ENCODE results near the gene UNC5C. TPM values are rescaled to one million over a fixed set of nuclear protein-coding genes. Genes with fewer than 3 reads are reported as not detected.

The UNC5C gene
- polyA plus RNA-seq, 1 donor (not counting 4 experiments of a cell fraction or from before 2014, with no cell fraction given) = not detected

- no peak for FAIRE-seq
- H3K4me3 ChIP-seq (ENCODE audit: control insufficient read depth in 2 of 3, extremely low read depth in 1 of 3, insufficient read depth in 2 of 3, low read depth in 1 of 3, low read length in 3 of 3) = no peak overlapping the region
- no peaks in the 10 kb centered on the region for H3K27me3 ChIP-seq (ENCODE audit: control insufficient read depth, extremely low read depth, insufficient read depth, low read length)
- no peak for TF ChIP-seq CTCF (optimal IDR thresholded peaks at IDR 0.05 in 1 of 3, IDR thresholded peaks at IDR 0.05 in 1 of 3, conservative IDR thresholded peaks at IDR 0.05 in 1 of 3; ENCODE audit: extremely low read depth in 1 of 3, insufficient read depth in 2 of 3, low read length in 3 of 3)
- TF ChIP-seq EZH2 (IDR thresholded peaks at IDR 0.05; ENCODE audit: low read length) = no peak
- no peaks in the 10 kb centered on the region for H3K9me1 ChIP-seq (ENCODE audit: control insufficient read depth, extremely low read depth, insufficient read depth, low read length)
- H2AFZ ChIP-seq (ENCODE audit: control insufficient read depth, low read length) = no peak overlapping the region
- H3K79me2 ChIP-seq (ENCODE audit: control insufficient read depth, insufficient read depth, low read length) = no peaks in the 10 kb centered on the region
- H4K20me1 ChIP-seq (ENCODE audit: control insufficient read depth, extremely low read depth, insufficient read depth, low read length) = no peaks in the 10 kb centered on the region
- no peaks in the 10 kb centered on the region for H3K4me1 ChIP-seq (ENCODE audit: control insufficient read depth, extremely low read depth, insufficient read depth, low read length)
- no peak overlapping the region for H3K4me2 ChIP-seq (ENCODE audit: control insufficient read depth, extremely low read depth, insufficient read depth, low read depth, low read length)
- DNase-seq (ENCODE audit: low read depth, low spot score) = no peak
- dilution Hi-C loops (cut with MboI; ENCODE audit: extremely low pct_ligation_motif_present, low sequenced_read_pairs) = no loop called here
- no peak overlapping the region for H3K9ac ChIP-seq (ENCODE audit: control insufficient read depth, extremely low read depth, insufficient read depth, low read length)
- no peaks in the 10 kb centered on the region for H3K9me3 ChIP-seq (ENCODE audit: control insufficient read depth, low read depth, low read length)
- no peaks in the 10 kb centered on the region for H3K36me3 ChIP-seq (ENCODE audit: control insufficient read depth in 2 of 2, extremely low read depth in 1 of 2, insufficient read depth in 2 of 2, low read length in 2 of 2)
- no peak overlapping the region for H3K27ac ChIP-seq (ENCODE audit: control insufficient read depth, insufficient read depth, low read length)
Observed at GRCh38 chr4:95156452-95156765, 392.4 kb downstream of the UNC5C start.

GRCh38 chr4:95155759-95156451 is 392.9 kb downstream of the UNC5C start:
- H4K20me1 ChIP-seq (ENCODE audit: control insufficient read depth, extremely low read depth, insufficient read depth, low read length) = no peaks in the 10 kb centered on the region
- H3K4me3 ChIP-seq (ENCODE audit: control insufficient read depth in 2 of 3, extremely low read depth in 1 of 3, insufficient read depth in 2 of 3, low read depth in 1 of 3, low read length in 3 of 3) = no peak overlapping the region
- no peaks in the 10 kb centered on the region for H3K4me1 ChIP-seq (ENCODE audit: control insufficient read depth, extremely low read depth, insufficient read depth, low read length)
- H2AFZ ChIP-seq (ENCODE audit: control insufficient read depth, low read length) = no peak overlapping the region
- no peak for FAIRE-seq
- peak in 2 of 3 experiments; percentile 51 to 52 for TF ChIP-seq CTCF (optimal IDR thresholded peaks at IDR 0.05 in 1 of 3, IDR thresholded peaks at IDR 0.05 in 1 of 3, conservative IDR thresholded peaks at IDR 0.05 in 1 of 3; ENCODE audit: extremely low read depth in 1 of 3, insufficient read depth in 2 of 3, low read length in 3 of 3)
- no peak for TF ChIP-seq EZH2 (IDR thresholded peaks at IDR 0.05; ENCODE audit: low read length)
- H3K79me2 ChIP-seq (ENCODE audit: control insufficient read depth, insufficient read depth, low read length) = no peaks in the 10 kb centered on the region
- H3K9me1 ChIP-seq (ENCODE audit: control insufficient read depth, extremely low read depth, insufficient read depth, low read length) = no peaks in the 10 kb centered on the region
- H3K9me3 ChIP-seq (ENCODE audit: control insufficient read depth, low read depth, low read length) = no peaks in the 10 kb centered on the region
- DNase-seq (ENCODE audit: low read depth, low spot score) = no peak
- H3K36me3 ChIP-seq (ENCODE audit: control insufficient read depth in 2 of 2, extremely low read depth in 1 of 2, insufficient read depth in 2 of 2, low read length in 2 of 2) = no peaks in the 10 kb centered on the region
- H3K27ac ChIP-seq (ENCODE audit: control insufficient read depth, insufficient read depth, low read length) = no peak overlapping the region
- H3K4me2 ChIP-seq (ENCODE audit: control insufficient read depth, extremely low read depth, insufficient read depth, low read depth, low read length) = no peak overlapping the region
- no peaks in the 10 kb centered on the region for H3K27me3 ChIP-seq (ENCODE audit: control insufficient read depth, extremely low read depth, insufficient read depth, low read length)
- dilution Hi-C loops (cut with MboI; ENCODE audit: extremely low pct_ligation_motif_present, low sequenced_read_pairs) = no loop called here
- H3K9ac ChIP-seq (ENCODE audit: control insufficient read depth, extremely low read depth, insufficient read depth, low read length) = no peak overlapping the region

Measured in keratinocyte (primary cell).